ENCODE results near the gene ANGPT4. TPM values are rescaled to one million over a fixed set of nuclear protein-coding genes. Genes with fewer than 3 reads are reported as not detected.

Gene ANGPT4
- total and polyA plus RNA-seq, 9 of the 15 experiments (the other 6 are each of a cell fraction or from before 2014, with no cell fraction given) = not detected

DNA sequence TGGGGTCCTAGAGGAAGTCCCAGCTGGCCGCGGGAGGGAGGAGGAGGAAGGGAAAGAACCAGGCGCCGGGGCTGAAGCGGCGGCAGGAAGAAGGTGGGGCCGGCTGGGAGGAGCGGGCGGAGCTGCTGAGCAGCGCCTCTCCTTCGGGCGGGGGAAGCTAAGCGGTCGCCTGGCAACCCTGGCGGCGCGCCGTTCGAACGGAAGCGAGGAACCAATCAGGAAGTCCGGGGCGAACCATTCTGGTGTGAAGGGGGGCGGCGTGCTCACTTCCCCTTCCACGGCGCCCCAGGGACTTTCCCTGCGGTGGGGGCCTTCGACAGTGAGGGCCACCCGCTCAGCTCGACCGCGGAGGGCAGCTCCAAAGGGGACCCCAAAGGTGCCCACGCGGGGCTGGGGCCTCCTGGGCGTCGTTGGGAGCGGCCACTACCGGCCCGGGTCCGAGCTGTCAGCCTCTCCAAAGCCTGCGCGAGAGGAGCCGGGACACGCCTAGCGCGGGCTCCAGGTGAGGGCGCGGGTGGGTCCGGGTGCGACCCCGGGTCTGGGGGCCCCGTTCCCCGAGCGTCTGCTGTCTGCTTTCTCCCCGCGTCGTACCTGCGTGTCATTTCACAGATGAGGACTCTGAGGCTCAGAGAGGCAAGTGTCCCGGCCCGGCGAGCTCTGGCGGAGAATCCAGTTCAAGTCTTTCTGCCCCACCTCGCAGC lies 82.5 kb downstream of the ANGPT4 start, which contains the start of gene FAM110A (continued):
- TF ChIP-seq E2F4 (CRISPR knock-in tag; IDR thresholded peaks at IDR 0.05; ENCODE audit: low read depth) = peak; percentile 99
- TF ChIP-seq, protein P1, sequence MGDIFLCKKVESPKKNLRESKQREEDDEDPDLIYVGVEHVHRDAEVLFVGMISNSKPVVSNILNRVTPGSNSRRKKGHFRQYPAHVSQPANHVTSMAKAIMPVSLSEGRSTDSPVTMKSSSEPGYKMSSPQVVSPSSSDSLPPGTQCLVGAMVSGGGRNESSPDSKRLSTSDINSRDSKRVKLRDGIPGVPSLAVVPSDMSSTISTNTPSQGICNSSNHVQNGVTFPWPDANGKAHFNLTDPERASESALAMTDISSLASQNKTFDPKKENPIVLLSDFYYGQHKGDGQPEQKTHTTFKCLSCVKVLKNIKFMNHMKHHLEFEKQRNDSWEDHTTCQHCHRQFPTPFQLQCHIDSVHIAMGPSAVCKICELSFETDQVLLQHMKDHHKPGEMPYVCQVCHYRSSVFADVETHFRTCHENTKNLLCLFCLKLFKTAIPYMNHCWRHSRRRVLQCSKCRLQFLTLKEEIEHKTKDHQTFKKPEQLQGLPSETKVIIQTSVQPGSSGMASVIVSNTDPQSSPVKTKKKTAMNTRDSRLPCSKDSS (IDR thresholded peaks at IDR 0.05; ENCODE audit: low read depth, partially characterized antibody) = no peak
- TF ChIP-seq RBM22 (IDR thresholded peaks at IDR 0.05; ENCODE audit: low read depth, low read length, poor library complexity, severe bottlenecking) = peak; percentile 66
- no peak for TF ChIP-seq EP300 (IDR thresholded peaks at IDR 0.05; ENCODE audit: low read length)
- TF ChIP-seq, protein P2, sequence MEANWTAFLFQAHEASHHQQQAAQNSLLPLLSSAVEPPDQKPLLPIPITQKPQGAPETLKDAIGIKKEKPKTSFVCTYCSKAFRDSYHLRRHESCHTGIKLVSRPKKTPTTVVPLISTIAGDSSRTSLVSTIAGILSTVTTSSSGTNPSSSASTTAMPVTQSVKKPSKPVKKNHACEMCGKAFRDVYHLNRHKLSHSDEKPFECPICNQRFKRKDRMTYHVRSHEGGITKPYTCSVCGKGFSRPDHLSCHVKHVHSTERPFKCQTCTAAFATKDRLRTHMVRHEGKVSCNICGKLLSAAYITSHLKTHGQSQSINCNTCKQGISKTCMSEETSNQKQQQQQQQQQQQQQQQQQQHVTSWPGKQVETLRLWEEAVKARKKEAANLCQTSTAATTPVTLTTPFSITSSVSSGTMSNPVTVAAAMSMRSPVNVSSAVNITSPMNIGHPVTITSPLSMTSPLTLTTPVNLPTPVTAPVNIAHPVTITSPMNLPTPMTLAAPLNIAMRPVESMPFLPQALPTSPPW (CRISPR knock-in tag; IDR thresholded peaks at IDR 0.05) = peak; percentile 91
- TF ChIP-seq ZNF12 (CRISPR knock-in tag; IDR thresholded peaks at IDR 0.05) = no peak
- TF ChIP-seq, protein P3, sequence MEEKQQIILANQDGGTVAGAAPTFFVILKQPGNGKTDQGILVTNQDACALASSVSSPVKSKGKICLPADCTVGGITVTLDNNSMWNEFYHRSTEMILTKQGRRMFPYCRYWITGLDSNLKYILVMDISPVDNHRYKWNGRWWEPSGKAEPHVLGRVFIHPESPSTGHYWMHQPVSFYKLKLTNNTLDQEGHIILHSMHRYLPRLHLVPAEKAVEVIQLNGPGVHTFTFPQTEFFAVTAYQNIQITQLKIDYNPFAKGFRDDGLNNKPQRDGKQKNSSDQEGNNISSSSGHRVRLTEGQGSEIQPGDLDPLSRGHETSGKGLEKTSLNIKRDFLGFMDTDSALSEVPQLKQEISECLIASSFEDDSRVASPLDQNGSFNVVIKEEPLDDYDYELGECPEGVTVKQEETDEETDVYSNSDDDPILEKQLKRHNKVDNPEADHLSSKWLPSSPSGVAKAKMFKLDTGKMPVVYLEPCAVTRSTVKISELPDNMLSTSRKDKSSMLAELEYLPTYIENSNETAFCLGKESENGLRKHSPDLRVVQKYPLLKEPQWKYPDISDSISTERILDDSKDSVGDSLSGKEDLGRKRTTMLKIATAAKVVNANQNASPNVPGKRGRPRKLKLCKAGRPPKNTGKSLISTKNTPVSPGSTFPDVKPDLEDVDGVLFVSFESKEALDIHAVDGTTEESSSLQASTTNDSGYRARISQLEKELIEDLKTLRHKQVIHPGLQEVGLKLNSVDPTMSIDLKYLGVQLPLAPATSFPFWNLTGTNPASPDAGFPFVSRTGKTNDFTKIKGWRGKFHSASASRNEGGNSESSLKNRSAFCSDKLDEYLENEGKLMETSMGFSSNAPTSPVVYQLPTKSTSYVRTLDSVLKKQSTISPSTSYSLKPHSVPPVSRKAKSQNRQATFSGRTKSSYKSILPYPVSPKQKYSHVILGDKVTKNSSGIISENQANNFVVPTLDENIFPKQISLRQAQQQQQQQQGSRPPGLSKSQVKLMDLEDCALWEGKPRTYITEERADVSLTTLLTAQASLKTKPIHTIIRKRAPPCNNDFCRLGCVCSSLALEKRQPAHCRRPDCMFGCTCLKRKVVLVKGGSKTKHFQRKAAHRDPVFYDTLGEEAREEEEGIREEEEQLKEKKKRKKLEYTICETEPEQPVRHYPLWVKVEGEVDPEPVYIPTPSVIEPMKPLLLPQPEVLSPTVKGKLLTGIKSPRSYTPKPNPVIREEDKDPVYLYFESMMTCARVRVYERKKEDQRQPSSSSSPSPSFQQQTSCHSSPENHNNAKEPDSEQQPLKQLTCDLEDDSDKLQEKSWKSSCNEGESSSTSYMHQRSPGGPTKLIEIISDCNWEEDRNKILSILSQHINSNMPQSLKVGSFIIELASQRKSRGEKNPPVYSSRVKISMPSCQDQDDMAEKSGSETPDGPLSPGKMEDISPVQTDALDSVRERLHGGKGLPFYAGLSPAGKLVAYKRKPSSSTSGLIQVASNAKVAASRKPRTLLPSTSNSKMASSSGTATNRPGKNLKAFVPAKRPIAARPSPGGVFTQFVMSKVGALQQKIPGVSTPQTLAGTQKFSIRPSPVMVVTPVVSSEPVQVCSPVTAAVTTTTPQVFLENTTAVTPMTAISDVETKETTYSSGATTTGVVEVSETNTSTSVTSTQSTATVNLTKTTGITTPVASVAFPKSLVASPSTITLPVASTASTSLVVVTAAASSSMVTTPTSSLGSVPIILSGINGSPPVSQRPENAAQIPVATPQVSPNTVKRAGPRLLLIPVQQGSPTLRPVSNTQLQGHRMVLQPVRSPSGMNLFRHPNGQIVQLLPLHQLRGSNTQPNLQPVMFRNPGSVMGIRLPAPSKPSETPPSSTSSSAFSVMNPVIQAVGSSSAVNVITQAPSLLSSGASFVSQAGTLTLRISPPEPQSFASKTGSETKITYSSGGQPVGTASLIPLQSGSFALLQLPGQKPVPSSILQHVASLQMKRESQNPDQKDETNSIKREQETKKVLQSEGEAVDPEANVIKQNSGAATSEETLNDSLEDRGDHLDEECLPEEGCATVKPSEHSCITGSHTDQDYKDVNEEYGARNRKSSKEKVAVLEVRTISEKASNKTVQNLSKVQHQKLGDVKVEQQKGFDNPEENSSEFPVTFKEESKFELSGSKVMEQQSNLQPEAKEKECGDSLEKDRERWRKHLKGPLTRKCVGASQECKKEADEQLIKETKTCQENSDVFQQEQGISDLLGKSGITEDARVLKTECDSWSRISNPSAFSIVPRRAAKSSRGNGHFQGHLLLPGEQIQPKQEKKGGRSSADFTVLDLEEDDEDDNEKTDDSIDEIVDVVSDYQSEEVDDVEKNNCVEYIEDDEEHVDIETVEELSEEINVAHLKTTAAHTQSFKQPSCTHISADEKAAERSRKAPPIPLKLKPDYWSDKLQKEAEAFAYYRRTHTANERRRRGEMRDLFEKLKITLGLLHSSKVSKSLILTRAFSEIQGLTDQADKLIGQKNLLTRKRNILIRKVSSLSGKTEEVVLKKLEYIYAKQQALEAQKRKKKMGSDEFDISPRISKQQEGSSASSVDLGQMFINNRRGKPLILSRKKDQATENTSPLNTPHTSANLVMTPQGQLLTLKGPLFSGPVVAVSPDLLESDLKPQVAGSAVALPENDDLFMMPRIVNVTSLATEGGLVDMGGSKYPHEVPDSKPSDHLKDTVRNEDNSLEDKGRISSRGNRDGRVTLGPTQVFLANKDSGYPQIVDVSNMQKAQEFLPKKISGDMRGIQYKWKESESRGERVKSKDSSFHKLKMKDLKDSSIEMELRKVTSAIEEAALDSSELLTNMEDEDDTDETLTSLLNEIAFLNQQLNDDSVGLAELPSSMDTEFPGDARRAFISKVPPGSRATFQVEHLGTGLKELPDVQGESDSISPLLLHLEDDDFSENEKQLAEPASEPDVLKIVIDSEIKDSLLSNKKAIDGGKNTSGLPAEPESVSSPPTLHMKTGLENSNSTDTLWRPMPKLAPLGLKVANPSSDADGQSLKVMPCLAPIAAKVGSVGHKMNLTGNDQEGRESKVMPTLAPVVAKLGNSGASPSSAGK (IDR thresholded peaks at IDR 0.05) = peak; percentile 19; the same call in 1 of the 2 replicates
- peak; percentile 59; the same call in 1 of the 2 replicates for TF ChIP-seq EP400 (IDR thresholded peaks at IDR 0.05)
- peak; percentile 35 for TF ChIP-seq FIP1L1 (IDR thresholded peaks at IDR 0.05; ENCODE audit: low read depth, low read length, poor library complexity, severe bottlenecking)
- no peak for TF ChIP-seq ETS2 (tag; IDR thresholded peaks at IDR 0.05; ENCODE audit: borderline replicate concordance, poor library complexity, severe bottlenecking)

Measured in K562 (cell line).